Testis (tissue), 3 donors: ENCODE data around the gene CD8A. TPM values are rescaled to one million over a fixed set of nuclear protein-coding genes. Genes with fewer than 3 reads are reported as not detected.

Source experiments
- DNase-seq: peaks from one replicate; pipeline ENCODE4 v3.0.0-alpha.2; 2019
- H3K27ac ChIP-seq, 2 donors: fragments of 200-600 bp; sonication (generic); one replicate each; pipeline ENCODE4 v1.5.1; 2019
- H3K27me3 ChIP-seq: fragments of 200-600 bp; sonication (generic); one replicate; pipeline ENCODE4 v1.5.1; 2019
- H3K36me3 ChIP-seq: fragments of 200-600 bp; sonication (generic); one replicate; pipeline ENCODE4 v1.5.1; 2017; ENCODE audit warnings: low read depth; ENCODE audit errors: missing control alignments
- H3K4me1 ChIP-seq: fragments of 200-600 bp; sonication (generic); one replicate; pipeline ENCODE4 v1.5.1; 2019
- H3K4me3 ChIP-seq, 2 donors: fragments of 200-600 bp; sonication (generic); one replicate each; pipeline ENCODE4 v1.5.1; 2017 to 2019
- H3K9me3 ChIP-seq: fragments of 200-600 bp; sonication (generic); one replicate; pipeline ENCODE4 v1.5.1; 2017
- POLR2A ChIP-seq: fragments of 450-650 bp; IDR thresholded peaks from one replicate; pipeline ENCODE4 v1.6.1; 2017; ENCODE audit warnings: antibody characterized with exemption, mild to moderate bottlenecking, moderate library complexity
- WGBS, 2 donors: methylation state at CpG; one replicate each; pipeline ENCODE4 v1.1.5; 2018; 5-methylcytosine and 5-hydroxymethylcytosine counted together
- intact Hi-C: fragments of 100-400 bp; cut with DNase I; formaldehyde crosslinking; loops from one replicate; pipeline ENCODE4 v1.15.1; 2023; ENCODE audit warnings: low total_unique reads
- polyA plus RNA-seq: library from polyadenylated mRNA; stranded (reverse); fragments of 350-450 nt; fragmentation: Illumina TruSeq; extraction: RNeasy Lipid Tissue Mini Kit (QIAGEN cat#74804); gene quantifications from one replicate; pipeline ENCODE4 v1.2.3, GENCODE V29; 2014; ENCODE audit warnings: low read depth, low replicate concordance; ENCODE audit not compliant: insufficient read depth
- total RNA-seq, 2 donors: library from RNA; depleted of rRNA; stranded (reverse); fragments of >200 nt; gene quantifications; one replicate each; pipeline ENCODE4 v1.2.3, GENCODE V29; 2016
- TF ChIP-seq, protein P1 (sequence below), 3 experiments: fragments of 450-650 bp in 2 of 3; fragments of 200-600 bp in 1 of 3; sonication (generic) in 1 of 3; IDR thresholded peaks; one replicate each; pipeline ENCODE4 v1.5.1; 2016 to 2019; ENCODE audit warnings: antibody characterized with exemption in 3 of 3, mild to moderate bottlenecking in 2 of 3, moderate library complexity in 1 of 3

Gene CD8A
- total and polyA plus RNA-seq, 3 donors from 2014 or later = 0.31 to 2.9 (median 1.7) TPM

DNA sequence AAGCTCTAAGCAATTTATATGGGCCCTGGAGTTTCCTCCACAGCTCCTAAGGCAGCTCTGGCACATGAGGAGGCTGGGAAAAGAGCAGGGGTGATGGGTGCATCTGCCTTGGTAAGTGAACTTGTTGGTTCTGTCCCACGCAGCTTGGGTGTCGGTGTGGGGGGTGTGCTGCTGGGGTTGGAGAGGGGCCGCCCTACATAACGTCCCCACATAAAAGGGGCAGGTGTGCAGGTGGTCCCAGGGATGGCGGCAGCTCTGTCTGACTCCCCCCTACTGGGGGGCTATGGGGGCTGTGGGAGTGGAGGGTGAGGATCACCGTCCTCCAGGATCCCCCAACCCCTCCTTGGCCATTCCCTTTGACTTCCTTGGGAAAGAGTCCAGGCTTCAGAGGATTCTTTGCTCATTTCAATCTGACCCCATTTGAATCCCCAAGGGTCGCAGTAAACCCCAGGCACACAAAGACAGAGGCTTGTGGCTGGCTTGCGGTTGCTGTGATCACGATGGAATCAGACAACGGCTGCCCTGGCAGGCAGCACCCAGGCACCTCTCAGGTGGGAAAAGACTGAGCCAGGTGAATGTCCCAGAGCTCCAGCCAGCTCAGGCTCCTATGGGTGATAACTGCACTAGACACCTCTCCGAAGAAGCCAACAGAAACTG lies 34.5 kb upstream of the CD8A start:
- no peaks in the 10 kb centered on the region for H3K4me1 ChIP-seq
- no peaks in the 10 kb centered on the region for H3K27me3 ChIP-seq
- TF ChIP-seq POLR2A = no peak
- TF ChIP-seq, protein P1, sequence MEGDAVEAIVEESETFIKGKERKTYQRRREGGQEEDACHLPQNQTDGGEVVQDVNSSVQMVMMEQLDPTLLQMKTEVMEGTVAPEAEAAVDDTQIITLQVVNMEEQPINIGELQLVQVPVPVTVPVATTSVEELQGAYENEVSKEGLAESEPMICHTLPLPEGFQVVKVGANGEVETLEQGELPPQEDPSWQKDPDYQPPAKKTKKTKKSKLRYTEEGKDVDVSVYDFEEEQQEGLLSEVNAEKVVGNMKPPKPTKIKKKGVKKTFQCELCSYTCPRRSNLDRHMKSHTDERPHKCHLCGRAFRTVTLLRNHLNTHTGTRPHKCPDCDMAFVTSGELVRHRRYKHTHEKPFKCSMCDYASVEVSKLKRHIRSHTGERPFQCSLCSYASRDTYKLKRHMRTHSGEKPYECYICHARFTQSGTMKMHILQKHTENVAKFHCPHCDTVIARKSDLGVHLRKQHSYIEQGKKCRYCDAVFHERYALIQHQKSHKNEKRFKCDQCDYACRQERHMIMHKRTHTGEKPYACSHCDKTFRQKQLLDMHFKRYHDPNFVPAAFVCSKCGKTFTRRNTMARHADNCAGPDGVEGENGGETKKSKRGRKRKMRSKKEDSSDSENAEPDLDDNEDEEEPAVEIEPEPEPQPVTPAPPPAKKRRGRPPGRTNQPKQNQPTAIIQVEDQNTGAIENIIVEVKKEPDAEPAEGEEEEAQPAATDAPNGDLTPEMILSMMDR (IDR thresholded peaks at IDR 0.05) = no peak
- no peak overlapping the region for H3K4me3 ChIP-seq
- DNase-seq = no peak
- no peak overlapping the region for H3K27ac ChIP-seq
- no peaks in the 10 kb centered on the region for H3K36me3 ChIP-seq
- intact Hi-C loops = no loop called here
- 79 to 85% methylated on average over 6 to 11 of the region's 11 CpGs for WGBS, 2 donors
- H3K9me3 ChIP-seq = no peaks in the 10 kb centered on the region

DNA sequence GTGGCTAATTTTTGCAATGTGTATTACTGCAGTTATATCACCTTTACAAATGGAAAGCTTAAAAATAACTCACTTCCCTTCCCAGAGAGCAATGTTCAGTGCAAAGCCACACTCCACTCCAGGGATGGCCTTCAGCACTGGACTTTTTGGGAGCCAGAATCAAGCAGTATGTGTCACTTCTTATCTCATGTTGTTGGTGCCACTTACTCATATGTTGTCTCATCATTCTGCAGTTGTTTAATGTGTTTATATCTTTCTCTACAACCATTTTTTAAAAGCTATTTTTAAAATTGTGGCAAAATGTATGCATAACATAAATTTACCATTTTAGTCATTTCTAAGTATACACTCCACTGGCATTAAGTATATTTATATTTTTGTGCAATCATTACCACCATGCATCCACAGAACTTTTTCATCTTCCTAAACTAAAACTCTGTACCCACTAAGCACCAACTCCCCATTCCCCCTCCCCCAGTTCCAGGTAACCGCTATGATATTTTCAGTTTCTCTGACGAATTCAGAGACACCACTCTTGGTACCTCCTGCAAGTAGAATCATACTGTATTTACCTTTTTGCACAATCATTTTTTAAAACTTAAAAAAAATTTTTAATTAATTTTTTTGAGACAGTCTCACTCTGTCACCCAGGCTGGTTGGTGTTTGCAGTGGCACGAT lies 32.1 kb upstream of the CD8A start:
- no peak for TF ChIP-seq POLR2A
- TF ChIP-seq, protein P1 (IDR thresholded peaks at IDR 0.05) = no peak
- WGBS, 2 donors = 65 to 77% methylated on average over 3 of the region's 3 CpGs
- H3K27ac ChIP-seq = no peak overlapping the region
- no peak for DNase-seq
- no peaks in the 10 kb centered on the region for H3K4me1 ChIP-seq
- H3K9me3 ChIP-seq = no peaks in the 10 kb centered on the region
- intact Hi-C loops = no loop called here
- no peak overlapping the region for H3K4me3 ChIP-seq
- no peaks in the 10 kb centered on the region for H3K36me3 ChIP-seq
- no peaks in the 10 kb centered on the region for H3K27me3 ChIP-seq

DNA sequence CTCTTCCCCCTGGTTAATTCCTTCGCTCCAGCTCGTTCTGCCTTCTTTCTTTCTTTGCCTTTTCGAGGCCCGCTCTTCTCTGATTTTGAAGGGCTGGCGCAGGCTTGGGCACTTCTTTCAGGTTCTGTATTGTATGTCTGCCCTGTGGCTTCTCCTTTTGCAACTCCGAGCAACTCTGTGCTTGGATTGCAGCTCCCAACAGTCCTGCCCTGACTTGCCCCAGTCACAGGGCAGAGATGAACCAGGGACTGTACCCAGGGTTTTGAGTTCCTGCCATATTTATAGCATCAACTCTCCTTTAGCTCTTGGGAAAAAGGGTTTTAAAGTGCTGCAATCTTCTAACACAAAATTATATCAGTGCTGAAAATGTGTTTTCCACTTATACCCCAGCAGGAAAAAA lies 31.1 kb upstream of the CD8A start:
- intact Hi-C loops = no loop called here
- H3K36me3 ChIP-seq = no peaks in the 10 kb centered on the region
- 57 to 68% methylated on average over 6 of the region's 6 CpGs for WGBS, 2 donors
- DNase-seq = no peak
- no peaks in the 10 kb centered on the region for H3K9me3 ChIP-seq
- peak overlapping the region in 1 of 2 donors; percentile 30 for H3K4me3 ChIP-seq
- no peaks in the 10 kb centered on the region for H3K4me1 ChIP-seq
- H3K27me3 ChIP-seq = no peaks in the 10 kb centered on the region
- TF ChIP-seq POLR2A = no peak
- TF ChIP-seq, protein P1 (IDR thresholded peaks at IDR 0.05) = no peak
- no peak overlapping the region for H3K27ac ChIP-seq

DNA sequence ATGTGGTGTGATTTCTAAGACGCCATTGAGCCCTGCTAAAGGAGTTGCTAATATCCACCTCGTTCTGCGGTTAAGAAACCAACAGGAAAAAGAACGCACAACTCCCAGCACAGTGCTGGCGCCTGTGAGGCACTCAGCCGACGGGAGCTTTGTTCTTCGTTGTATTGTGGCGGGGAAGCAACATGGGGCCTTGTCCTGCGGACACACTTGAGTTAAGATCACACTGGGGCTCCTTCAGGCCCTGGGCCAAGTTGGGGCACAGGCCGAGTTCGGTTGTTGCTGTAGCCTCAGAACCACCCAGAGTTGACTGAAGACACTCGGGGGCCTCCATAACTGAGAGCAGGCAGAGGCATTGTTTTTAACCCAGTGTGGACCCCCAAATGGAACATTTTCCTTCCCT lies 30.6 kb upstream of the CD8A start:
- H3K9me3 ChIP-seq = no peaks in the 10 kb centered on the region
- H3K27ac ChIP-seq = no peak overlapping the region
- H3K36me3 ChIP-seq = no peaks in the 10 kb centered on the region
- H3K4me1 ChIP-seq = no peaks in the 10 kb centered on the region
- H3K4me3 ChIP-seq = peak overlapping the region; percentile 9 to 30
- DNase-seq = no peak
- 57 to 73% methylated on average over 13 of the region's 13 CpGs for WGBS, 2 donors
- TF ChIP-seq POLR2A = no peak
- TF ChIP-seq, protein P1 (IDR thresholded peaks at IDR 0.05) = no peak
- intact Hi-C loops = no loop called here
- H3K27me3 ChIP-seq = no peaks in the 10 kb centered on the region
